Measurements from ENCODE around the gene MYD88.

Gene MYD88

GRCh38 chr3:38173834-38174418, 35.5 kb downstream of the MYD88 start:
- in situ Hi-C loops (cut with MboI; ENCODE audit: low sequenced_read_pairs, unreplicated experiment): no loop called here
- no peak for TF ChIP-seq CTCF (IDR thresholded peaks at IDR 0.05; ENCODE audit: borderline replicate concordance, control extremely low read depth, extremely low read depth, insufficient read depth, missing control alignments)
- DNase-seq (ENCODE audit: low spot score): peak; percentile 27

GRCh38 chr3:38177181-38177580, 38.7 kb downstream of the MYD88 start:
- in situ Hi-C loops (cut with MboI; ENCODE audit: low sequenced_read_pairs, unreplicated experiment): no loop called here
- no peak for DNase-seq (ENCODE audit: low spot score)
- TF ChIP-seq CTCF (IDR thresholded peaks at IDR 0.05; ENCODE audit: borderline replicate concordance, control extremely low read depth, extremely low read depth, insufficient read depth, missing control alignments): no peak

GRCh38 chr3:38186781-38187180, 48.3 kb downstream of the MYD88 start:
- in situ Hi-C loops (cut with MboI; ENCODE audit: low sequenced_read_pairs, unreplicated experiment): no loop called here
- no peak for TF ChIP-seq CTCF (IDR thresholded peaks at IDR 0.05; ENCODE audit: borderline replicate concordance, control extremely low read depth, extremely low read depth, insufficient read depth, missing control alignments)
- no peak for DNase-seq (ENCODE audit: low spot score)

- in situ Hi-C loops (cut with MboI; ENCODE audit: low sequenced_read_pairs, unreplicated experiment): no loop called here
- DNase-seq (ENCODE audit: low spot score): no peak
- no peak for TF ChIP-seq CTCF (IDR thresholded peaks at IDR 0.05; ENCODE audit: borderline replicate concordance, control extremely low read depth, extremely low read depth, insufficient read depth, missing control alignments)
These were observed 52.0 kb downstream of the MYD88 start for GRCh38 chr3:38190481-38190881.
